ENCODE results near the gene BCL2.

The BCL2 gene

GRCh38 chr18:63107931-63108330, 211.6 kb downstream of the BCL2 start:
- no peak for DNase-seq (ENCODE audit: low read depth in 2 of 2)

- no peak for DNase-seq (ENCODE audit: low read depth in 2 of 2)
Observed at GRCh38 chr18:63107171-63107845, 212.3 kb downstream of the BCL2 start.

- DNase-seq (ENCODE audit: low read depth in 2 of 2): no peak
Observed at GRCh38 chr18:63106727-63107126, 212.8 kb downstream of the BCL2 start.

GRCh38 chr18:63105636-63106316, 213.8 kb downstream of the BCL2 start:
- no peak for DNase-seq (ENCODE audit: low read depth in 2 of 2)

GRCh38 chr18:63104868-63105267, 214.7 kb downstream of the BCL2 start:
- no peak for DNase-seq (ENCODE audit: low read depth in 2 of 2)

GRCh38 chr18:63102941-63103744, 216.4 kb downstream of the BCL2 start:
- DNase-seq (ENCODE audit: low read depth in 2 of 2): no peak

DNA sequence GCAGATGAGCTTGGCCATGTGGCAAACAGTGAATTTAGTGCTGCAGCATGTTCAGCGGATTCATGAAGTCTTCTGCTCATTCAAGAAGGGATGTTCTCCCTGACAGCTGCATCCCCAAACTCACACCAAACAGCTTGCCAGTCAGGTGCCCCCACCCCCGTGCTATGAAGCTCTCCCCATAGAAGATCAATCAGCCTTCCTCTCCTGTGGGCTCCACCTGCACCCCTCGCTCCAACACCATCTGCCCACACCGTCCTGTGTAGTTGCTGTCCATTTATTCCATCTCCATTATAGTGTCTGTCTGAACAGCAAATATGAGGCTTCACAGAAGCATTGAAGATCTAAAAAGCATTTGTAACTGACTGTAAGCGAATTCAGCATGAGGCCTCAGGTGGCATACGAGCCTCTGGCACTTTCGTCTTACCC, 218.9 kb downstream of the BCL2 start:
- DNase-seq (ENCODE audit: low read depth in 2 of 2): no peak

DNA sequence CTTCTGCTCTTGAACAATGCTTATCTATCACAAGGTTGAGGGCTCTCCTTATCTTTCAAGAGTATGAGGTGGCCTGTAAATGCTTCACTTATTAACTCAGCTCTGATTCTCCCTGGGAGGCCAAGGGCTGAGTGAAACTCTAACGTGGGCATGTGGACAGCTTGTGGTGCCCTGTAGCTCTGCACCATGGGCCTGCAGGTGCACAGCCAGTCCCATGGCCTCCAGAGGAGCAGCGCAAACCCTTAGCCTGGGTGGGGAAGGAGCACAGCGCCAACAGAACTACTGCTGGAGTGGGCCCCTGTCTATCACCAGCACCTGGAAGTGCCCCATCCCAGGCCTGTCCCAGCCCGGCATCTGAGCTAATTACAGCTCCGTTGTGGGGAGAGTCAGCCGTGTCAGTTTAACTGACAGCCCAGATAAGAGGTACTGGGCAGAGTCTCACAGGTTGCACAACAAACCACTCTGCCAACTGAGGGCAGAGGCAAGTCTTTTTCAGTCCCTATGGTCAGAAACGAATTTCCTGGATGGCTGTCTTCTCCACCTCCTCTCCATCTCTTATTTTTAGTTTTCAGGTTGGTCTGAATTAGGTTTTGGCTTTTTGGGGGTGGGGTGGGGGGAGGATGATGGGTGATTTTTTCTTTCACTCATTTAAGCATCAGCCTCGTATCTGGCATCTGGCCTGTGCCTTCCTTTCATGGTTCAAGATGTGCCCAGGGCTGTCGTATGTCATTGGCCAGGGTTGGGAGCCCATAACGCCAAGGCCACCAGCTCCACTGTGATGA, 219.5 kb downstream of the BCL2 start:
- DNase-seq (ENCODE audit: low read depth in 2 of 2): no peak

DNA sequence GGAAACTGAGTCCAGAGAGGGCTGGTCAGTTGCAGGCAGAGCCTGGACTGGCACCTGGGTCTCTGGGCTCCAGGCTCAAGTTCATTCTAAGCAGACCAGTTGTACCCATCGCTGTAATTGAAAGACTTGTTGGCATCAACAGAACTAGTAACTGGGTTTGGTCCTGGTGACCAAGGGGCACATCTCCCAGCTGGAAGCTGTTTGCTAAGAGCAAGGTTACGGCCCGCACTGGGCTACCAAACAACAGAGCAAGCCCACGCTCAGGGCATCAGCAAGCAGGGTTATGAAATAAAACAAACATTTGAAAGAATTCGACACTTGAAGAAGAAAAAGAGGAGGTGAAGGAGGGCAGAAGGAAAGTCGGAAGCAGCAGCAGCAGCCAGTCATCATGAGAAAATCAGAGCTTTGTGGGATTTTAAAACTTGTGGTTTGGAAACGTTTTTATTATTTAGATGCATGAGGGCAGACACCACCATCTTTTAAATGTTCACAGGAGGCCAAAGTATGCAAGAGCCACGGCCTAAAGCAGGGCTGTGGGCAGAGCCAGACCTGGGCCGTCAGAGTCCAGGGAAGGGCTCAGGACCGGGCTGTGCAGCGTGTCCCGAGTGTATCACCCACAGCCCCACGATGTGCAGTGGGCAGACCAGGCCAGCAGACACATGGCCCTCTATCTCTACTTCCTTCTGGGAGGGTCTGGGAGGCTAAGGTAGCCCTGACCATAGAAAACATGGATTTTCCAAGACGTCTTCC, 220.3 kb downstream of the BCL2 start:
- DNase-seq (ENCODE audit: low read depth in 2 of 2): no peak

- DNase-seq (ENCODE audit: low read depth in 2 of 2): no peak
Observed at GRCh38 chr18:63098018-63098981, 221.3 kb downstream of the BCL2 start.

GRCh38 chr18:63097178-63097577, 222.4 kb downstream of the BCL2 start:
- DNase-seq (ENCODE audit: low read depth in 2 of 2): no peak

DNA sequence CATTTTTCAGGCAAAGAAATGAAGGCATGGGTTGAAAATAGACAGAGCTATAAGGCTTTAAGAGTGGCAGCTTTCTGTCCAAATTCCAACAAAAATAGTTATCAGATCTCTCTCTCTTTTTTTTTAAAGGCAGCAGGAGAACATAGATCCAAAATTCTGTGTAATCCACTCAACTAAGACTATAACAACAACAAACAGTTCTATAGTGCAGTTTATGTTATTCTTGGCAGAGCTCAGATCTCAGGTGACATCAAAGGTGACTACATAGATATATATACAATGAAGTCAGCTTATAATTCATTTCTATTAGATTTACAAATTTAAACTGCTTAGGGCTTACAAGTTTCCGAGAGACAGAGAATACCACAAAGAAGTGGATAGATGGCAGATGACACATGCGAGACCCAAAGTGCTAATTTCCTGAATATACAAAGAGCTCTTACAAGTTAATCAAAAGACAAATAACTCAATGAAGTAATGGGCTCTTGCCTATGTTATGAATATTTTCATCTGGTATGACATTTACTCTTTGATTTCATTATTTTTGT, 223.2 kb downstream of the BCL2 start:
- no peak for DNase-seq (ENCODE audit: low read depth in 2 of 2)

DNA sequence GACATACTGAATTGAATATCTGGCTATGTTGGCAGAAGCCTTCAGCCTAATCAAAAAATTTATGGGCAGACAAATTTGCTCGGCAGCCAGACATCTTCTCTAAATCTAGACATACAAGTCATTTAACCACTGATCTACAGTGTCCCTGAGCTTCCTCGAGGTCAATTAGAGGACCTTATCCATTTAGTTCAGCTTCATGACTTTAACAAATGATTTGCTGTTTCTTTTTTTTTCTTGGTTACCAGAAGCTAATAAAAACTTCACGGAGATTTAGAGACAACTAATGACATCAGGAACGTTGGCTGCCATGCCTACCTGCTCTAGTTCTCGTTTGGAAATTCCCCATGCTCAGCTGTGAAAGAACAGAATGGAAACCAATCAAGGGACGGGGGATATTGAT, 223.8 kb downstream of the BCL2 start:
- no peak for DNase-seq (ENCODE audit: low read depth in 2 of 2)

GRCh38 chr18:63091671-63092364, 227.8 kb downstream of the BCL2 start:
- no peak for DNase-seq (ENCODE audit: low read depth in 2 of 2)

DNA sequence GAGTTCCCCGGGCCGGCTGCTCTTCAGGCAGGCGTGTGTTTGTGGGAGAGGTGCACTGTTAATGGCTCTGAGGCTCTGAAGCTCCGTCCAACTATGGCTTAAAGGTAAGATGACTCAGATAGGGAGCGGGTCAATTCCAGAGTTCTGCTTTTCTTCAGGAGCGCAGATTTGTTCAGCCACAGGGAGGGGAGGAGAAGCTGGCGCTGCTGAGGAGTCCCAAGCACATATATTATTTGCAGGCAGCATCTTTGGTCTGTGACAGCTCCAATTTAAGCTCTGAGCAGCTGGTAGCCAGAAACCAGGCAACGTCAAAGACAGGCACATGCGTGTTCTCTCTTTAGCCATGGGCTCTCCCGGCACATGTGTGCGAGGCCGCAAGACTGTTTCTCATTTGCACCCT, 229.2 kb downstream of the BCL2 start:
- DNase-seq (ENCODE audit: low read depth in 2 of 2): no peak

DNA sequence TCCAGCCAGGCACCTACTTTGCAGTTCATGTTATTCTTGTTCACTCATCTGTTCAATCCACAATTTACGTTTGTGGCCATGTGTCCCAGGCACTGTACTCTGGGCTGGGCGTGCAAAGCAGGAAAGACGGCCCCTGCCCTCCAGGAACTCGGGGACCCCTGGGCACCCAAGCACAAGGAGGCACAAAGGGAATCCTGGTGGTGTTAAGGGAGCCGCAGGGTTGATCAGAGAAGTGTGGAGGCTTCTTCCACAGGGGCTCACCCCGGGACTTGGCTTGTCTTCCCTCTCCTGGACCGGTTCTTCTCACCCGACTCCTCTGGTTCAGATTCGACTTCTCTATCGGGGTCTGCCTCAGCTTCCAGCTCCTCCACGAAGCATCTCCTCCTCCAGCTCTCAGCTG, 230.5 kb downstream of the BCL2 start:
- DNase-seq (ENCODE audit: low read depth in 2 of 2): no peak

DNA sequence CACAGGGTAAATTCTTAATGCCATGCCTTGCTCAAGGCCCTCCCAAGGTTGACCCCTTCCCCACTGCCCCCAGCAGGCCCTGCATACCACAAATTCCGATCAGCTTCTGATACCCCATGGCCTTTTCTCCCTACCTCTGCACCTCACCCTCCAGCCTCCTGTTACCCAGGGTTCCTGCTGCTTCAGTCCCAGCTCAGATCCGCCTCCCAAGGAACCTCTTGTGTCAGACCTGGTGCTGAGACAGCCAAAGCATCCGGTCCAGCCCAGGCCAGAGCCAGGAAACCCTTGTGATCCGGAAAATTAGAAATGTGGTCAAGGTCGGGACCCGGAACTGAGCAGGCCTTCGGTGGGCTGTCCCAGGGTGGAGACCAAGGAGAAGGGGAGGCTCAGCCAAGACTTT, 231.3 kb downstream of the BCL2 start:
- DNase-seq (ENCODE audit: low read depth in 2 of 2): no peak

DNA sequence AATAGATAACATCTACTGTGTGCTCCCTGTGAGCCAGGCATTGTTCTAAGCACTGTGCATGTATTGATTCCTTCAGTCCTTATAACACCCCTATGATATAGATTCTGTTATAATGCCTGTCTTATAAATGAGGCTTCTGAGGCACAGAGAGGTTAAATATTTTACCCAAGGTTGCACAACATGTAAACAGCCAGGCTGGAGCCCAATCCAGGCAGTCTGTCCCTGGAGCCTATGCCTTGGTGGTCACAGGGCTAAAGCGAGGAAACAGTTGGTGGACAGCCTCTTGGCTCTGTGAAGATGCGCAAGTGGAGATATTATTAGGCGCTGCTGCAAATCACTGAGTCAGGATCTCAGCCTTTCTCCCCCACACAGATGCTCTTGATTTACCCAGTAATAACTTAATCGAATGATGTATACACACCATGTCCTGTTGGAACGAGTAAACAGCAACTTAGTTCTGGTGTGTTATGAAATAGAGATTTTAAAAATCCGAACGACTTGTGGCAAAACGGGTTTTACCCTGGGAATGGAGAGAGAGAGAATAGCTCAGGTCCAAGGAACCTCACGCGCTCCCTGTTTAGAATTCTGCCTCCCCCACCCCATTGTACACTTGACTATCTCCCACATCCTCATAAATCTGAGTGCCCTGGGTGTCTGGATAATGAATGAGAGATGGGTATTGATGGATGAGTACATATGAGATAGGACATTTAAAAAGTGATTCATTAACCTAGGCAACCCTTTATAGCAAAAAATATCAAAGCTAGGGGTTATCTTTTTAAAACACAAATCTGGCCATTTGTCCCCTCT, 231.9 kb downstream of the BCL2 start:
- DNase-seq (ENCODE audit: low read depth in 2 of 2): no peak
